Mesenchymal stem cell (in vitro differentiated cells and primary cell): ENCODE results near the gene MEIOB.

ENCODE experiments used
- DNase-seq: peaks from one replicate; pipeline ENCODE4 v3.0.0-alpha.2; 2013
- H2AFZ ChIP-seq: one replicate; pipeline ENCODE4 v1.6.1; 2013; ENCODE audit warnings: low read depth, mild to moderate bottlenecking, control low read depth, inconsistent platforms, low read length, moderate library complexity
- H2AK5ac ChIP-seq: 2 replicates; pipeline ENCODE4 v1.6.1; 2013; ENCODE audit warnings: low read length, moderate library complexity, mild to moderate bottlenecking, inconsistent platforms; ENCODE audit not compliant: severe bottlenecking
- H2BK120ac ChIP-seq: one replicate; pipeline ENCODE4 v1.6.1; 2013; ENCODE audit warnings: low read depth, mild to moderate bottlenecking, inconsistent platforms, low read length, moderate library complexity
- H2BK12ac ChIP-seq, 2 experiments: one replicate each; pipeline ENCODE4 v1.6.1; 2013; ENCODE audit warnings: inconsistent platforms in 2 of 2, low read length in 2 of 2, mild to moderate bottlenecking in 2 of 2, moderate library complexity in 2 of 2, control low read depth in 1 of 2
- H2BK15ac ChIP-seq: one replicate; pipeline ENCODE4 v1.6.1; 2013; ENCODE audit warnings: mild to moderate bottlenecking, low read depth, inconsistent platforms; ENCODE audit not compliant: poor library complexity, severe bottlenecking
- H2BK5ac ChIP-seq: 2 replicates; pipeline ENCODE4 v1.6.1; 2013; ENCODE audit warnings: low read depth, mild to moderate bottlenecking, low read length, control low read depth, inconsistent platforms; ENCODE audit not compliant: poor library complexity, severe bottlenecking
- H3K14ac ChIP-seq, 2 experiments: one replicate each; pipeline ENCODE4 v1.6.1; 2013; ENCODE audit warnings: inconsistent platforms in 2 of 2, low read length in 2 of 2, control low read depth in 1 of 2, mild to moderate bottlenecking in 1 of 2, moderate library complexity in 1 of 2
- H3K18ac ChIP-seq, 2 experiments: one replicate each; pipeline ENCODE4 v1.6.1; 2013; ENCODE audit warnings: inconsistent platforms in 2 of 2, low read length in 2 of 2, control low read depth in 1 of 2, low read depth in 1 of 2, mild to moderate bottlenecking in 1 of 2
- H3K23ac ChIP-seq, 2 experiments: one replicate each; pipeline ENCODE4 v1.6.1; 2013; ENCODE audit warnings: inconsistent platforms in 2 of 2, low read length in 2 of 2, mild to moderate bottlenecking in 2 of 2, moderate library complexity in 2 of 2, control low read depth in 1 of 2
- H3K27ac ChIP-seq: 2 replicates; pipeline ENCODE4 v1.5.1; 2013; ENCODE audit warnings: mild to moderate bottlenecking, moderate library complexity, low read length, control low read depth, inconsistent platforms; ENCODE audit not compliant: poor library complexity, severe bottlenecking
- H3K27me3 ChIP-seq, 2 experiments: 2 replicates each; pipeline versions ENCODE4 v1.6.1 to v1.7.0; 2013; ENCODE audit warnings: low read length in 2 of 2, mild to moderate bottlenecking in 2 of 2, moderate library complexity in 2 of 2, control low read depth in 1 of 2, inconsistent platforms in 1 of 2; ENCODE audit not compliant: control insufficient read depth in 1 of 2, insufficient read depth in 1 of 2
- H3K36me3 ChIP-seq, 2 experiments: 2 replicates each; pipeline versions ENCODE4 v1.6.1 to v1.7.0; 2013; ENCODE audit warnings: low read length in 2 of 2, control low read depth in 1 of 2, inconsistent platforms in 1 of 2, low read depth in 1 of 2, mild to moderate bottlenecking in 1 of 2; ENCODE audit not compliant: insufficient read depth in 2 of 2, control insufficient read depth in 1 of 2
- H3K4ac ChIP-seq, 2 experiments: one replicate each; pipeline ENCODE4 v1.6.1; 2013; ENCODE audit warnings: inconsistent platforms in 2 of 2, low read length in 2 of 2, mild to moderate bottlenecking in 2 of 2, moderate library complexity in 2 of 2, control low read depth in 1 of 2, low read depth in 1 of 2
- H3K4me1 ChIP-seq: 2 replicates; pipeline ENCODE4 v1.6.1; 2013; ENCODE audit warnings: low read depth, low read length, control low read depth; ENCODE audit not compliant: control insufficient read depth, insufficient read depth
- H3K4me2 ChIP-seq: 2 replicates; pipeline ENCODE4 v1.6.1; 2013; ENCODE audit warnings: low read length, mild to moderate bottlenecking, inconsistent platforms; ENCODE audit not compliant: poor library complexity, severe bottlenecking
- H3K4me3 ChIP-seq, 2 experiments: 2 replicates each; pipeline versions ENCODE4 v1.5.1 to v1.7.0; 2013; ENCODE audit warnings: low read length in 2 of 2, mild to moderate bottlenecking in 2 of 2, control low read depth in 1 of 2, low read depth in 1 of 2; ENCODE audit not compliant: insufficient read depth in 1 of 2
- H3K79me1 ChIP-seq: replicated peaks from 2 replicates; pipeline ENCODE4 v1.6.1; 2013; ENCODE audit warnings: mild to moderate bottlenecking, control low read depth, low read length, inconsistent platforms; ENCODE audit not compliant: poor library complexity, severe bottlenecking
- H3K9ac ChIP-seq: 2 replicates; pipeline ENCODE4 v1.7.0; 2013; ENCODE audit warnings: mild to moderate bottlenecking, low read length, moderate library complexity
- H3K9me3 ChIP-seq: 2 replicates; pipeline ENCODE4 v1.7.0; 2013; ENCODE audit warnings: mild to moderate bottlenecking, low read length; ENCODE audit not compliant: control insufficient read depth
- H4K8ac ChIP-seq: one replicate; pipeline ENCODE4 v1.6.1; 2013; ENCODE audit warnings: inconsistent platforms, mild to moderate bottlenecking, low read length, moderate library complexity
- H4K91ac ChIP-seq: one replicate; pipeline ENCODE4 v1.6.1; 2013; ENCODE audit warnings: mild to moderate bottlenecking, low read length, inconsistent platforms
- WGBS: methylation state at CpG from one replicate; pipeline ENCODE4 v1.1.7; 2013; ENCODE audit warnings: mixed read lengths; 5-methylcytosine and 5-hydroxymethylcytosine counted together

Gene MEIOB

DNA sequence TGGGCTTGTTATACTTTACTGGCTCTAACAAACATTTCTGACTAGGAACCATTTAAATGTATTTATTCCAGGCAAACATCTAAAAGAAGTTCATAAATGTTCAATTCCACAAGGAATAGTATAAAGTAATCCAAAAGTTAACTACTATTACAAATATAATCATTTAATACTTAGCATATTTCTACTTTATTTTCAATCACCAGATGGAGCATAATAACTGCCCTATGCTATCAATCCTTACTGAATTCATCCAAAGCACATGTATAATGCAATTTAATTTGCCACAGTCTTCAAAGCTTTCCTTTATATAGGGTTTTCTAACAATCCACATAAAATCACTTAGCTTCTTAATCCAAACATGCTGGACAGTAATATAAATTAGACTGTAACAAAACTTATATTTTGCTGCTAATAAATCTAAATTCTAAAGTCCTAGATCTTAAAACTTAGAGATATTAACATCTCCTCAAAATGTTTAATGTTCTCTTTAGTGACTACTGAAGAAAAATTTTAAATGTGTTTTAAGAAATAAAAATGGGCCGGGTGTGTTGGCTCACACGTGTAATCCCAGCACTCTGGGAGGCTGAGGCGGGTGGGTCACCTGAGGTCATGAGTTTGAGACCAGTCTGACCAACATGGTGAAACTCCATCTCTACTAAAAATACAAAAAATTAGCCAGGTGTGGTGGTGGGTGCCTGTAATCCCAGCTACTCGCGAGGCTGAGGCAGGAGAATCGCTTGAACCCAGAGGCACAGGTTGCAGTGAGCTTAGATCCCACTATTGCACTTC, 5.9 kb downstream of the MEIOB start:
- Histone ChIP-seq H2BK12ac (no peak overlapping the region), H3K14ac (no peak overlapping the region), H3K79me1 (no peaks in the 10 kb centered on the region), H2BK15ac (no peak overlapping the region), H2AK5ac (no peak overlapping the region), H4K8ac (no peak overlapping the region), H3K23ac (no peak overlapping the region), H3K4me1 (no peaks in the 10 kb centered on the region), H3K4me3 (no peak overlapping the region), H3K9ac (peak overlapping the region; percentile 26), H2AFZ (no peak overlapping the region), H2BK5ac (no peak overlapping the region), H3K36me3 (no peaks in the 10 kb centered on the region), H3K4me2 (no peak overlapping the region), H3K4ac (no peak overlapping the region), H3K18ac (no peak overlapping the region), H3K9me3 (no peaks in the 10 kb centered on the region), H3K27ac (no peak overlapping the region), H4K91ac (no peak overlapping the region), H2BK120ac (no peak overlapping the region), H3K27me3 (peaks cover 0 to 29% of the 10 kb centered on the region in 2 experiments)
- no peak for DNase-seq
- 70% methylated on average over 6 of the region's 6 CpGs for WGBS

DNA sequence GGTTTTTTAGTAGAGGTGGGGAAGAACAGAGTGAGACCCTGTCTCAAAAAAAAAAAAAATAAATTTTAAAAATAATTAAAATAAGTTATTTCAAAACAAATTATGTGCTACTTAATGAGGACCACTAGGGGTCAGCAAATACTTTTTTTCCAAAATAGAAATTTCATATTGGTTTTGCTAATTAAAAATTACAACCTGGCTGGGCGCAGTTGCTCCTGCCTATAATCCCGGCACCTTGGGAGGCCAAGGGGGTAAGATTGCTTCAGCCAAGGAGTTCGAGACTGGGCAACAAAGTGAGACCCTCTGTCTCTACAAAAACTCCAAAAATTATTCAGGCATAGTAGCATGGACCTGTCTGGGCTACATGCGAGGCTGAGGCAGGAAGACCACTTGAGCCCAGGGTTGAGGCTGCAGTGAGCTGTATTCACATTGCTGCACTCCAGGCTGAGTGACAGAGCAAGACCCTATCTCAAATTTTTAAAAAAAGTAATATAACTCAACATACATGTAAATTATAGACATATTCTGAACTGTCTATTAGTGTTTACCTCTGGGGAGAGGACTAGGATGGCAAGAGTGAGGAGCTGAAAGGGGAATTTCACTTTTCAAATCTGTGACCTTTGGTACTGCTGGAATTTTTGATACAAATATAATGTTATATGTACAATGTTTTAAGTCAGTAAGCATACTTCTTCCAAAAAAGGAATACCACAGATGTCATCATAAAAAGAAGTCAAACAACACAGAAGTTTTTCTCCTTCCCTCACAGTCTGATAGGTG, 8.1 kb downstream of the MEIOB start:
- 18% methylated on average over 4 of the region's 4 CpGs for WGBS

GRCh38 chr16:1862394-1862793, 9.6 kb downstream of the MEIOB start:
- Histone ChIP-seq H2BK12ac (no peak overlapping the region), H3K23ac (no peak overlapping the region), H4K8ac (no peak overlapping the region), H3K9me3 (no peaks in the 10 kb centered on the region), H4K91ac (no peak overlapping the region), H2BK5ac (no peak overlapping the region), H3K9ac (no peak overlapping the region), H3K79me1 (no peaks in the 10 kb centered on the region), H3K4me3 (no peak overlapping the region), H3K36me3 (no peaks in the 10 kb centered on the region), H2AK5ac (no peak overlapping the region), H2BK15ac (no peak overlapping the region), H3K27me3 (peaks cover 0 to 66% of the 10 kb centered on the region in 2 experiments), H2BK120ac (no peak overlapping the region), H3K4me1 (peaks cover 3% of the 10 kb centered on the region), H3K4ac (no peak overlapping the region), H2AFZ (no peak overlapping the region), H3K4me2 (no peak overlapping the region), H3K14ac (no peak overlapping the region), H3K18ac (no peak overlapping the region), H3K27ac (no peak overlapping the region)
- DNase-seq: no peak
- WGBS: 74% methylated on average over 8 of the region's 9 CpGs

More for the DNA sequence above, 8.1 kb downstream of the MEIOB start:
- Histone ChIP-seq H2BK12ac (no peak overlapping the region), H3K23ac (no peak overlapping the region), H3K4ac (no peak overlapping the region), H3K27me3 (peaks cover 0 to 51% of the 10 kb centered on the region in 2 experiments), H2BK15ac (no peak overlapping the region), H3K4me2 (no peak overlapping the region), H3K9ac (no peak overlapping the region), H2AK5ac (no peak overlapping the region), H2AFZ (no peak overlapping the region), H2BK120ac (no peak overlapping the region), H3K18ac (no peak overlapping the region), H3K9me3 (no peaks in the 10 kb centered on the region), H4K91ac (no peak overlapping the region), H3K27ac (no peak overlapping the region), H3K36me3 (no peaks in the 10 kb centered on the region), H3K79me1 (no peaks in the 10 kb centered on the region), H2BK5ac (no peak overlapping the region), H4K8ac (no peak overlapping the region), H3K4me3 (no peak overlapping the region), H3K14ac (no peak overlapping the region), H3K4me1 (no peaks in the 10 kb centered on the region)
- DNase-seq: peak; percentile 51

DNA sequence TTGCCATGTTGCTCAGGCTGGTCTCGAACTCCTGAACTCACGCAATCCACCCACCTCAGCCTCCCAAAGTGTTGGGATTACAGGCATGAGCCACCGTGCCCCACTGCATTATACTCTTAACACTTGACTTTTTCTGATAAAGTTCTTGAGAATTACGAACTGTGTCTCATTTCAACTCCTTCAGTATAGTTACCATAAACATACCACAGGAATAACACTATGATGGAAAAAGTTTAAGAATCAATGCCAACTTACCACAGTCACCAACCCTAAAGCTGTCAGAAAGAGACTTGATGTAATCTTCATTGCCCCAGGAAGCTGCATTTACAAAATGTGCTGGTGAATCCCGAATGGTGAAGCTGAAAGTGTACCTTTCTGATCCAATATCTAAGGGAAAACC, 10.2 kb downstream of the MEIOB start:
- no peaks in the 10 kb centered on the region for H3K36me3 ChIP-seq
- no peak overlapping the region for H3K4ac ChIP-seq
- peaks cover 3% of the 10 kb centered on the region for H3K4me1 ChIP-seq
- H2BK120ac ChIP-seq: no peak overlapping the region
- no peak overlapping the region for H3K14ac ChIP-seq
- H2AFZ ChIP-seq: no peak overlapping the region
- 67% methylated on average over 5 of the region's 5 CpGs for whole genome bisulfite sequencing
- no peak overlapping the region for H2BK12ac ChIP-seq
- DNase-seq: no peak
- H3K9ac ChIP-seq: no peak overlapping the region
- no peak overlapping the region for H3K23ac ChIP-seq
- H3K18ac ChIP-seq: no peak overlapping the region
- no peak overlapping the region for H2AK5ac ChIP-seq
- H3K27me3 ChIP-seq: peaks cover 3 to 73% of the 10 kb centered on the region in 2 experiments
- no peak overlapping the region for H3K4me2 ChIP-seq
- no peaks in the 10 kb centered on the region for H3K9me3 ChIP-seq
- H3K27ac ChIP-seq: no peak overlapping the region
- no peak overlapping the region for H2BK15ac ChIP-seq
- no peak overlapping the region for H3K4me3 ChIP-seq
- no peaks in the 10 kb centered on the region for H3K79me1 ChIP-seq
- no peak overlapping the region for H4K91ac ChIP-seq
- no peak overlapping the region for H2BK5ac ChIP-seq
- no peak overlapping the region for H4K8ac ChIP-seq
